Hematopoietic multipotent progenitor cell treated with erythropoietin and hydrocortisone succinate and interleukin-3 and kit ligand, for 4 days (in vitro differentiated cells): ENCODE results near the gene RPH3AL.

ENCODE experiments used
- DNase-seq: peaks from one replicate; pipeline ENCODE4 v3.0.0-alpha.2; 2015

Gene RPH3AL

DNA sequence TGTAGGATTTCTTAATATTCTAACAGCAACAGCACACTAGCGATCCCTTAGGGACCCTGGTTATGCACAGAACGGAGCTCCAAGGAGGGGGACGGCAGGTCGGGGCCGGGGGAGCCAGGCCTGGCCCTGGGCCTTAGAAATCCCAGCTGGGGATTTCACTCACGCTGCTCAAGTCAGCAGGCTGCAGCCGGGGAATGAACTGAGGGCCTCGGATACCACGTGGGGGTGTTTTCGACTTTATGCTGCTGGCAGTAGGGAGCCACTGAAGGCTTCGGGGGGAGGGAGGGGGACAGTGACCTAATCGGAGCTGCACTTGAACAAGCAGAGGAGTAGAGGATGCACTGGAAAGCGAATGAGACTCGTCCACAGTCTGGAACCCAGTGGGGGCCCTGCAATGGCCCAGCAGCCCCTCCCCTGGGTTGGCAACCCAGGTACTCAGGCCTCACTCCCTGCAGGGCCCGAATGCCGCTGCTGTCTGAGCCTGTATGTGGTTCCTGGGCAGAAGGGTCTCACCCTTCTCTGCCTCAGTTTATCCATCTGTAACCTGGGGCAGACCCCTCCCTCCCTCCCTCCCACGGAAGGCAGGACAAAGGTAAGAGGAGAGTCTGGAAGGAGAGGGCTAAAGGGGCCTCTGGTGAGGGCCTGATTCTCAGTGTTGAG is 53.7 kb downstream of the RPH3AL start:
- no peak for DNase-seq

DNA sequence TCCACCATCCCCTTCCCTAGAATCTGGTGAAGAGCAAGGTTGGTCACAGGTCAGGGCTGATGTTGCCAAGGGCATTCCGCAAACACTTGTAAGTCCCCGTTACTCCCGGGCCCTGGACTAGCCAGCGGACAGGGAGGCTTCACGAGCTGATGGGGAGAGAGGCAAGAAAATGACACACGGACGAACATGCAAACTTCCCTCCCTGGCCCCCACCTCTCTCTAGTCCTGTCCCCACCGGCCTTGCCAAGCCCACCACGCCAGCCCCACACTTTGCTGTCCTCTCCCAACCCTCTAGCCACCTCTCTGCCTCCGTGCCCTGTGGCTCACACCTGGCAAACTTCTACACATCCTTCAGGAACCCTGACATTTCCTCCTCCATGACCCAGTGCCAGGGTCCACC is 54.8 kb downstream of the RPH3AL start:
- DNase-seq = no peak

- DNase-seq = no peak
These were observed 55.5 kb downstream of the RPH3AL start for GRCh38 chr17:296906-297690.

DNA sequence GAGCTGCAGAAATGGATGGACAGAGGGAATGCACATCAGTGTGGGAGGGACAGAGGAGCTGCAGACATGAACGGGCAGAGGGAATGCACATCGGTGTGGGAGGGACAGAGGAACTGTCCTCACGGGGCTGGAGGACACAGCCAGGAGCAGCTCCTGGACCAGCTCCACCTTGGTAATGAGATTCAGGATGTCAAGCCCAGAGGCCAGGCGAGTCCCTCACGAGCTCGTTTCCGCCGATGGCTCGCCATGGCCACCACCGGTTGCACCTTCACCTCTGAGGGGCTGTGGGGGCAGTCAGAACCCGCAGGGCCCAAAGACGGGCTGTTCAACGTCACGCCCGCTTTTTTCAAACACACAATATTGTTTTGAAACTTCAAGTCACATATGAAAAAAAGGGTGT is 56.2 kb downstream of the RPH3AL start:
- DNase-seq = no peak

- DNase-seq = peak; percentile 14
These were observed 59.9 kb downstream of the RPH3AL start for GRCh38 chr17:292531-293382.

- no peak for DNase-seq
These were observed 60.6 kb downstream of the RPH3AL start for GRCh38 chr17:292016-292415.

- peak; percentile 29 for DNase-seq
These were observed 61.0 kb downstream of the RPH3AL start for GRCh38 chr17:291587-291986.

- no peak for DNase-seq
These were observed 62.0 kb downstream of the RPH3AL start for GRCh38 chr17:290626-291025.

GRCh38 chr17:290121-290521 is 62.5 kb downstream of the RPH3AL start:
- no peak for DNase-seq

GRCh38 chr17:289409-289808 is 63.2 kb downstream of the RPH3AL start:
- no peak for DNase-seq

GRCh38 chr17:288802-289356 is 63.7 kb downstream of the RPH3AL start:
- no peak for DNase-seq

- no peak for DNase-seq
These were observed 66.0 kb downstream of the RPH3AL start for GRCh38 chr17:286571-286970.

DNA sequence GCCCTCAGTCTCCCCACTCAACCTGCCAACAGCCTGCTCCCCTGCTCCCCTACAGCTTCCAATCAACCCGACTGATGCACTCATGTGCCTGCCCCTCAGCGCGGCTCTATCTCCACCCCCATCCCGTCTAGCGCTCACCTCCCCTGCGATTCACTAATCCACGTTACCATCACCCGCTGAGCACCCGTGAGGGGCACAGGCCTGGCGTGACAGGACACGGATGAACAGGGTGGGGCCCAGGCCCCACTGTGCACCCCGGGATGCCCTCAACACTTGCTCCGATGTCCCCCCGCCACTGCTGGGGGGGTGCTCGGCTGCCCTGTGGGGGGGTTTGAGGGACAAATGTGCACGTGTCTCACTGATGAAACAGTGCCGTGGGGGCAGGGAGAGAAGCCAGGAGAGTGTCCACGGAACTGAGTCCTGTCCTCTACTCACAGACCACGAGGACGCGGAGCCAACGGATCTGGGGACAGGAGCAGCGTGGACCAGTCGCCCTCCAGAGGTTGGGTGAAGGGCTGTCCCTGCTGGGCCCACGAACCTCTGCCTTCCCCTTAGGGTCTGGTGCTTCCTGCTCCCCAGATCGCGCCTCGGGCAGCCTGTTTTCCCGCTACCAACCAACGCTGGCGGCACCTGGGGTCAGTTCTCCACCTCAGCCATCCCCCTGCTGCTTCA is 66.7 kb downstream of the RPH3AL start:
- no peak for DNase-seq

DNA sequence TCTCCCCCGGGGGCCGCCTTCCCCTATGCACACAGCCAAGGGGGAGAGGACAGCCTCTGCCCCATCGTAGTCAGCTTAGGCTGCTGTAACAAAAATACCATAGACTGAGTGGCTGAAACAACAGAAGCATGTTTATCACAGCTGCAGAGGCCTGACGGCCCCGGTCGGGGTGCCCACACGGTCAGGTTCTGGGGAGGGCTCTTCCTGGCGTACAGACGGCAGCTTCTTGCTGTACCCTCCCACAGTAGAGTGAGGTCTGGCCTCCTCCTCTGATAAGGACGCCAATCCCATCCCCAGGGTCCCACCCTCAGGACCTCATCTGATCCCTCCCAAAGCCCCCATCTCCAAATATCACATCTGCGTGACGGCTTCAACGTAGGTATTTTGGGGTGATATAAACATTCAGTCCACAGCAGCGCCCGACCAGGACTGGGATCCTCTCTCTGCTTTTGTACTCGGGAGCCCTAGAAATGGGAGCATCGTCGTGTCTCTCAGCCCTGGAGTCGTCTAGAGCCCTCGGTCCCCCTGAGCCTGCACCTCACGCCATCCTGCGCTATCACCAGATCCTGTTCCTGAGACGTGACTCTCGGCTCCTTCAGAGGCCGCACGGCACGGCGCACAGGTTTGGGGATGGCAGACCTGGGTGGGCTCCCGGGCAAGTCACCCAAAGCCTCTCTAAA is 67.8 kb downstream of the RPH3AL start:
- no peak for DNase-seq

DNA sequence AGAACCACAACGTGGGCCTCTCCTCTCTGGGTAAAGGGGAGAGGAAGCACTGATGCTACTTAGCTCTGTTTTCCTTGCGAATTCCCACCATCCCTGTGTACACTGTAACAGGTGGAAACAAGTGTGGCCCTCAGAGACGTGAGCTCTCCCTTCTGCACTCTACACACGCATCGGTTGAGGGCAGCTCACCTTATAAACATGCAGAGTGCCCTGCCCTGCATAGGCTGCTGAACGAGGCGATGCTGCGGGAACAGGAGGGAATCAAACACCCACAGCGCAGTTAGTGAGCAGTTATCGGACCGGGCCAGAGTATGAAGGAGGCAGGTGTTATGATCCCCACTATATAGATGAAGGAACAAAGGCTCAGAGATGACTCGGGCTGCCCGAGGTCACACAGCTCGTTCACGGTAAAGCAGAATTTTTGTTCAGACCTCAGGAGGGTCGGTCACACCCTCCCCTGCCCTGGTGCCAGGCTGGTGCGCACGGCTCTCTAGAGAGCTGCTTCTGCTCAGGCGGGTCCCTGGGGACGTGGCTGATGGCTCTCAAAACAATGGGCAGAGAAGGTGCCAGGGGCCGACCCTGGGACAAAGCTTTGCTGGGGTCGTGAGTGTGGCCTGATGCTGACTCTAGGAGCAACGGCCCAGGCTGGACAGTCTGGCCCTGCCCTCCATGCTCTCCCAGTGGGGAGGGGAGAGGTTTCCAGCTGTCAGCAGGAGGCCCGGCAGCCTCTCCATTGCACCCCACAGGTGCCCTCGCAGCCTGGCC is 68.5 kb downstream of the RPH3AL start:
- DNase-seq = no peak

GRCh38 chr17:282912-283882 is 69.4 kb downstream of the RPH3AL start:
- no peak for DNase-seq

- peak; percentile 50 for DNase-seq
These were observed 70.4 kb downstream of the RPH3AL start for GRCh38 chr17:282000-282911.

DNA sequence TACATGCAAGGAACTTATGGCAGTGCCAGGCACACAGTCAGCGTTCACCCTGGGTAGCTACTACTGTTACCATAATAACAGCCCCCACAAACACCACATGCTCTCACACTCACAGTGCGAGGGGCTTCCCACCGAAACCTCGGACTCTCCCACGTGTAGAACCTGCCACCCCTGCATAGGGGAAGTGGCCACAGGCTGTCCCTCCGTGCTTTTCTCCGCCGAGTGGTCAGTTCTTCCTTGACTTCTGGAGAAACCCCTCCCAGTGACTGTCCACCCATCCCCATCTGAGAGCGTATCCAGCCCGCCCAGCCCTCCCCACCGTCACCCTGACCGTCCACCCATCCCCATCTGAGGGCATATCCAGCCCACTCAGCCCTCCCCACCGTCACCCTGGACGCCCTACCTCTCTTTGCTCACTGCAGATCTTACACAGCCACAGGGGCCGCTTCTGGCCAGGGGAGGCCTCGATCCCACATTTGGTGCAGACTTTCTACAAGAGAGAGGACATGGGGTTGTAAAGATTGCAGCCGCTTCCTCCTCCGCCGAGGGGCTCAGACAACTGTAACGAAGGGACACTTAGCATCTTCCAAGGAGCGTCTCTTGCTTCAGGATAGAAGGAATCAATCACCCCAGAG is 71.1 kb downstream of the RPH3AL start:
- no peak for DNase-seq
